Upper lobe of right lung (tissue), 1 donor: ENCODE measurements around the gene NHLRC4. TPM values are rescaled to one million over a fixed set of nuclear protein-coding genes. Genes with fewer than 3 reads are reported as not detected.

ENCODE experiments used
- ATAC-seq: fragments of 200-7000 bp; cut with Tn5 transposase; one replicate; pipeline ENCODE4 v1.9.1; 2020; ENCODE audit warnings: mild to moderate bottlenecking, moderate library complexity
- DNase-seq: peaks from one replicate; pipeline ENCODE4 v3.0.0-alpha.2; 2020
- H3K27ac ChIP-seq: fragments of 200-600 bp; one replicate; pipeline ENCODE4 v1.8.0; 2022
- H3K27me3 ChIP-seq: fragments of 200-600 bp; one replicate; pipeline ENCODE4 v1.8.0; 2022; ENCODE audit warnings: mild to moderate bottlenecking
- H3K36me3 ChIP-seq: fragments of 200-600 bp; one replicate; pipeline ENCODE4 v1.8.0; 2022
- H3K4me1 ChIP-seq: fragments of 200-600 bp; one replicate; pipeline ENCODE4 v1.8.0; 2022
- H3K4me3 ChIP-seq: fragments of 200-600 bp; one replicate; pipeline ENCODE4 v1.8.0; 2022; ENCODE audit warnings: mild to moderate bottlenecking
- H3K9me3 ChIP-seq: fragments of 200-600 bp; one replicate; pipeline ENCODE4 v1.8.0; 2022
- CTCF ChIP-seq: fragments of 200-600 bp; IDR thresholded peaks from one replicate; pipeline ENCODE4 v1.8.0; 2022; ENCODE audit warnings: antibody characterized with exemption
- intact Hi-C: fragments of 100-400 bp; cut with DNase I; formaldehyde crosslinking; loops from one replicate; pipeline ENCODE4 v1.11.0; 2022
- total RNA-seq: library from RNA; stranded (reverse); fragmentation: NEBNext Ultra II Directional; extraction: Animal tissue kit (Norgen Biotek cat#: 25700); gene quantifications from one replicate; pipeline ENCODE4 v1.2.1, GENCODE V29; 2021
- donor health status: DM: no; HTN: yes; CAD: no; lungs with severe emphysema.

Gene NHLRC4
- total RNA-seq, 1 donor from 2014 or later = 0.98 TPM

GRCh38 chr16:525520-526180 is 41.2 kb upstream of the NHLRC4 start:
- H3K9me3 ChIP-seq = no peaks in the 10 kb centered on the region
- no peaks in the 10 kb centered on the region for H3K27me3 ChIP-seq
- no peak for TF ChIP-seq CTCF
- intact Hi-C loops = no loop called here
- peaks cover 3% of the 10 kb centered on the region for H3K36me3 ChIP-seq
- H3K4me1 ChIP-seq = peaks cover 24% of the 10 kb centered on the region
- DNase-seq (no peak), ATAC-seq (no peak)
- peak overlapping the region; percentile 97 for H3K27ac ChIP-seq
- H3K4me3 ChIP-seq = peak overlapping the region; percentile 81

GRCh38 chr16:526181-527014 is 40.4 kb upstream of the NHLRC4 start:
- TF ChIP-seq CTCF = no peak
- Histone ChIP-seq H3K36me3 (no peaks in the 10 kb centered on the region), H3K27ac (peak overlapping the region; percentile 97), H3K9me3 (no peaks in the 10 kb centered on the region), H3K27me3 (no peaks in the 10 kb centered on the region), H3K4me1 (peaks cover 24% of the 10 kb centered on the region), H3K4me3 (peak overlapping the region; percentile 81)
- peak; percentile 84 for DNase-seq
- peak; percentile 8 for ATAC-seq
- intact Hi-C loops = no loop called here

- Histone ChIP-seq H3K4me1 (peaks cover 24% of the 10 kb centered on the region), H3K27me3 (no peaks in the 10 kb centered on the region), H3K27ac (peak within 1 kb of the TSS; percentile 97), H3K36me3 (no peaks in the 10 kb centered on the region), H3K9me3 (no peaks in the 10 kb centered on the region), H3K4me3 (peak within 1 kb of the TSS; percentile 89)
- intact Hi-C loops = no loop called here
- ATAC-seq (peak; percentile 91), DNase-seq (peak; percentile 95)
- peak; percentile 19 for TF ChIP-seq CTCF
Observed at GRCh38 chr16:527015-527903, 39.5 kb upstream of the NHLRC4 start, which contains the start of gene CAPN15. Gene CAPN15, plus strand, starts transcription at chr16:527712. Its CDS starts 19,127 bp downstream, at chr16:546839.

GRCh38 chr16:528111-529011 is 38.4 kb upstream of the NHLRC4 start:
- TF ChIP-seq CTCF = no peak
- Histone ChIP-seq H3K27me3 (no peaks in the 10 kb centered on the region), H3K9me3 (no peaks in the 10 kb centered on the region), H3K36me3 (no peaks in the 10 kb centered on the region), H3K4me3 (peak overlapping the region; percentile 89), H3K27ac (peak overlapping the region; percentile 83), H3K4me1 (peaks cover 24% of the 10 kb centered on the region)
- ATAC-seq (peak; percentile 0), DNase-seq (no peak)
- intact Hi-C loops = no loop called here
